ENCODE data around the gene ZNF75A.
A peak's percentile ranks its signal among the peaks of the same experiment; 100 is the strongest.
"Not testable (repeated sequence)": the region's sequence is repeated elsewhere in the genome, so short reads cannot be mapped to it uniquely, and the experiment has no call there.

Gene ZNF75A

GRCh38 chr16:3271281-3271680 is 34.0 kb upstream of the ZNF75A start:
- H3K79me2 ChIP-seq (ENCODE audit: control insufficient read depth, insufficient read depth, low read length, unreplicated experiment): not testable (repeated sequence)

GRCh38 chr16:3274490-3274889 is 30.8 kb upstream of the ZNF75A start:
- H2AFZ ChIP-seq (ENCODE audit: low read length, unreplicated experiment): no peak overlapping the region
- no peaks in the 10 kb centered on the region for H3K4me1 ChIP-seq (ENCODE audit: control insufficient read depth, insufficient read depth, low read length, unreplicated experiment)
- no peak overlapping the region for H3K27ac ChIP-seq (ENCODE audit: low read depth, low read length)
- no peaks in the 10 kb centered on the region for H3K79me2 ChIP-seq (ENCODE audit: control insufficient read depth, insufficient read depth, low read length, unreplicated experiment)
- H3K27me3 ChIP-seq (ENCODE audit: insufficient read depth, low read length): no peaks in the 10 kb centered on the region
- no peak overlapping the region for H3K4me3 ChIP-seq (ENCODE audit: low read depth, low read length)
- no peaks in the 10 kb centered on the region for H3K36me3 ChIP-seq (ENCODE audit: insufficient read depth, low read length)

More at GRCh38 chr16:3271281-3271680, 34.0 kb upstream of the ZNF75A start:
- not testable (repeated sequence) for H3K36me3 ChIP-seq (ENCODE audit: insufficient read depth, low read length); H3K4me1 ChIP-seq (ENCODE audit: control insufficient read depth, insufficient read depth, low read length, unreplicated experiment); H3K27me3 ChIP-seq (ENCODE audit: insufficient read depth, low read length); H3K4me3 ChIP-seq (ENCODE audit: low read depth, low read length); H2AFZ ChIP-seq (ENCODE audit: low read length, unreplicated experiment); H3K27ac ChIP-seq (ENCODE audit: low read depth, low read length)

GRCh38 chr16:3274947-3275346 is 30.4 kb upstream of the ZNF75A start:
- no peaks in the 10 kb centered on the region for H3K27me3 ChIP-seq (ENCODE audit: insufficient read depth, low read length)
- H3K36me3 ChIP-seq (ENCODE audit: insufficient read depth, low read length): no peaks in the 10 kb centered on the region
- H2AFZ ChIP-seq (ENCODE audit: low read length, unreplicated experiment): no peak overlapping the region
- no peak overlapping the region for H3K27ac ChIP-seq (ENCODE audit: low read depth, low read length)
- no peak overlapping the region for H3K4me3 ChIP-seq (ENCODE audit: low read depth, low read length)
- no peaks in the 10 kb centered on the region for H3K4me1 ChIP-seq (ENCODE audit: control insufficient read depth, insufficient read depth, low read length, unreplicated experiment)
- no peaks in the 10 kb centered on the region for H3K79me2 ChIP-seq (ENCODE audit: control insufficient read depth, insufficient read depth, low read length, unreplicated experiment)

GRCh38 chr16:3276679-3277078 is 28.6 kb upstream of the ZNF75A start:
- no peaks in the 10 kb centered on the region for H3K4me1 ChIP-seq (ENCODE audit: control insufficient read depth, insufficient read depth, low read length, unreplicated experiment)
- H2AFZ ChIP-seq (ENCODE audit: low read length, unreplicated experiment): no peak overlapping the region
- no peak overlapping the region for H3K27ac ChIP-seq (ENCODE audit: low read depth, low read length)
- no peaks in the 10 kb centered on the region for H3K79me2 ChIP-seq (ENCODE audit: control insufficient read depth, insufficient read depth, low read length, unreplicated experiment)
- H3K36me3 ChIP-seq (ENCODE audit: insufficient read depth, low read length): no peaks in the 10 kb centered on the region
- no peaks in the 10 kb centered on the region for H3K27me3 ChIP-seq (ENCODE audit: insufficient read depth, low read length)
- H3K4me3 ChIP-seq (ENCODE audit: low read depth, low read length): no peak overlapping the region

- no peaks in the 10 kb centered on the region for H3K27me3 ChIP-seq (ENCODE audit: insufficient read depth, low read length)
- peaks cover 13% of the 10 kb centered on the region for H3K36me3 ChIP-seq (ENCODE audit: insufficient read depth, low read length)
- H3K27ac ChIP-seq (ENCODE audit: low read depth, low read length): no peak overlapping the region
- H3K79me2 ChIP-seq (ENCODE audit: control insufficient read depth, insufficient read depth, low read length, unreplicated experiment): peaks cover 30% of the 10 kb centered on the region
- peaks cover 10% of the 10 kb centered on the region for H3K4me1 ChIP-seq (ENCODE audit: control insufficient read depth, insufficient read depth, low read length, unreplicated experiment)
- H2AFZ ChIP-seq (ENCODE audit: low read length, unreplicated experiment): no peak overlapping the region
- peak overlapping the region; percentile 89; the same call in 1 of the 2 replicates for H3K4me3 ChIP-seq (ENCODE audit: low read depth, low read length)
Observed at GRCh38 chr16:3281222-3281820, 24.0 kb upstream of the ZNF75A start.

GRCh38 chr16:3282103-3282729 is 23.1 kb upstream of the ZNF75A start:
- Histone ChIP-seq H3K79me2 (ENCODE audit: control insufficient read depth, insufficient read depth, low read length, unreplicated experiment) (peaks cover 37% of the 10 kb centered on the region), H3K4me3 (ENCODE audit: low read depth, low read length) (peak overlapping the region; percentile 89), H3K27me3 (ENCODE audit: insufficient read depth, low read length) (no peaks in the 10 kb centered on the region), H2AFZ (ENCODE audit: low read length, unreplicated experiment) (peak overlapping the region; percentile 87), H3K27ac (ENCODE audit: low read depth, low read length) (peak overlapping the region; percentile 97), H3K4me1 (ENCODE audit: control insufficient read depth, insufficient read depth, low read length, unreplicated experiment) (peaks cover 10% of the 10 kb centered on the region), H3K36me3 (ENCODE audit: insufficient read depth, low read length) (peaks cover 21% of the 10 kb centered on the region)

- peaks cover 26% of the 10 kb centered on the region for H3K36me3 ChIP-seq (ENCODE audit: insufficient read depth, low read length)
- H3K4me3 ChIP-seq (ENCODE audit: low read depth, low read length): peak within 1 kb of the TSS; percentile 89
- H3K79me2 ChIP-seq (ENCODE audit: control insufficient read depth, insufficient read depth, low read length, unreplicated experiment): peaks cover 40% of the 10 kb centered on the region
- H3K4me1 ChIP-seq (ENCODE audit: control insufficient read depth, insufficient read depth, low read length, unreplicated experiment): peaks cover 10% of the 10 kb centered on the region
- no peaks in the 10 kb centered on the region for H3K27me3 ChIP-seq (ENCODE audit: insufficient read depth, low read length)
- H2AFZ ChIP-seq (ENCODE audit: low read length, unreplicated experiment): peak within 1 kb of the TSS; percentile 87
- peak within 1 kb of the TSS; percentile 97 for H3K27ac ChIP-seq (ENCODE audit: low read depth, low read length)
Observed at GRCh38 chr16:3282730-3283542, 22.4 kb upstream of the ZNF75A start, which contains the start of gene ZNF263. Gene ZNF263 (plus strand): TSS chr16:3283491. CDS start chr16:3283819, 328 bp downstream.

GRCh38 chr16:3283543-3284447 is 21.5 kb upstream of the ZNF75A start:
- H3K27me3 ChIP-seq (ENCODE audit: insufficient read depth, low read length): no peaks in the 10 kb centered on the region
- H3K36me3 ChIP-seq (ENCODE audit: insufficient read depth, low read length): peaks cover 35% of the 10 kb centered on the region
- H2AFZ ChIP-seq (ENCODE audit: low read length, unreplicated experiment): no peak overlapping the region
- H3K4me1 ChIP-seq (ENCODE audit: control insufficient read depth, insufficient read depth, low read length, unreplicated experiment): peaks cover 10% of the 10 kb centered on the region
- peaks cover 46% of the 10 kb centered on the region for H3K79me2 ChIP-seq (ENCODE audit: control insufficient read depth, insufficient read depth, low read length, unreplicated experiment)
- peak overlapping the region; percentile 89 for H3K4me3 ChIP-seq (ENCODE audit: low read depth, low read length)
- H3K27ac ChIP-seq (ENCODE audit: low read depth, low read length): peak overlapping the region; percentile 97

GRCh38 chr16:3285131-3285530 is 20.2 kb upstream of the ZNF75A start:
- no peak overlapping the region for H2AFZ ChIP-seq (ENCODE audit: low read length, unreplicated experiment)
- no peak overlapping the region for H3K27ac ChIP-seq (ENCODE audit: low read depth, low read length)
- peak overlapping the region; percentile 89 for H3K4me3 ChIP-seq (ENCODE audit: low read depth, low read length)
- peaks cover 48% of the 10 kb centered on the region for H3K36me3 ChIP-seq (ENCODE audit: insufficient read depth, low read length)
- peaks cover 10% of the 10 kb centered on the region for H3K4me1 ChIP-seq (ENCODE audit: control insufficient read depth, insufficient read depth, low read length, unreplicated experiment)
- H3K79me2 ChIP-seq (ENCODE audit: control insufficient read depth, insufficient read depth, low read length, unreplicated experiment): peaks cover 54% of the 10 kb centered on the region
- no peaks in the 10 kb centered on the region for H3K27me3 ChIP-seq (ENCODE audit: insufficient read depth, low read length)
